SU-DHL-6 (cell line): Measurements from ENCODE around the gene TEAD3.

Experiments used
- H2AFZ ChIP-seq: fragments of 200-600 bp; sonication (generic); 2 replicates; pipeline ENCODE4 v1.6.1; 2014; ENCODE audit warnings: low read depth, mild to moderate bottlenecking, moderate library complexity, mixed read lengths, antibody characterized with exemption, low read length; ENCODE audit not compliant: severe bottlenecking
- H3F3A ChIP-seq: fragments of 200-600 bp; shearing (Covaris generic); 2 replicates; pipeline ENCODE4 v1.6.0; 2016; ENCODE audit warnings: antibody characterized with exemption, mild to moderate bottlenecking; ENCODE audit not compliant: insufficient read depth
- H3K27ac ChIP-seq: fragments of 200-600 bp; sonication (generic); 2 replicates; pipeline ENCODE4 v1.5.1; 2016; ENCODE audit warnings: low read depth, mild to moderate bottlenecking, low read length, moderate library complexity, mixed read lengths
- H3K27me3 ChIP-seq: fragments of 200-600 bp; sonication (generic), shearing (Covaris generic); 2 replicates; pipeline ENCODE4 v1.6.0; 2014; ENCODE audit warnings: mild to moderate bottlenecking, low read length
- H3K36me3 ChIP-seq: fragments of 200-600 bp; sonication (generic); 2 replicates; pipeline ENCODE4 v1.6.1; 2014; ENCODE audit warnings: mild to moderate bottlenecking, low read length, mixed read lengths
- H3K4me2 ChIP-seq: fragments of 300-600, 200-600 bp; shearing (Covaris generic), sonication (generic); 2 replicates; pipeline ENCODE4 v1.6.0; 2014; ENCODE audit warnings: low read length, low read depth, mild to moderate bottlenecking; ENCODE audit not compliant: poor library complexity, severe bottlenecking
- H3K4me3 ChIP-seq: fragments of 200-600 bp; sonication (generic); 2 replicates; pipeline ENCODE4 v1.5.1; 2014; ENCODE audit warnings: antibody characterized with exemption, low read length, mild to moderate bottlenecking, mixed read lengths; ENCODE audit not compliant: insufficient read depth, poor library complexity, severe bottlenecking
- H3K79me2 ChIP-seq: fragments of 200-600 bp; sonication (generic); 2 replicates; pipeline ENCODE4 v1.6.1; 2014; ENCODE audit warnings: mild to moderate bottlenecking, low read length, moderate library complexity; ENCODE audit not compliant: insufficient read depth
- H3K9ac ChIP-seq: fragments of 200-600 bp; sonication (generic); 2 replicates; pipeline ENCODE4 v1.7.0; 2014; ENCODE audit warnings: mild to moderate bottlenecking, low read length
- H3K9me2 ChIP-seq: fragments of 200-600 bp; sonication (generic); replicated peaks from 2 replicates; pipeline ENCODE4 v1.6.1; 2014; ENCODE audit warnings: low read length; ENCODE audit not compliant: insufficient read depth
- H3K9me3 ChIP-seq: fragments of 200-600 bp; sonication (generic); 2 replicates; pipeline ENCODE4 v1.6.1; 2014; ENCODE audit warnings: low read length, mixed read lengths; ENCODE audit not compliant: insufficient read depth
- H4K20me1 ChIP-seq: fragments of 200-600 bp; sonication (generic); 2 replicates; pipeline ENCODE4 v1.6.1; 2014; ENCODE audit warnings: low read depth, mild to moderate bottlenecking, antibody characterized with exemption, low read length, moderate library complexity, mixed read lengths
- CTCF ChIP-seq: fragments of 200-600 bp; sonication (generic); IDR thresholded peaks from one replicate; pipeline ENCODE4 v1.5.1; 2017; ENCODE audit warnings: antibody characterized with exemption, mild to moderate bottlenecking, low read length, moderate library complexity; ENCODE audit not compliant: insufficient read depth, poor library complexity, severe bottlenecking
- EZH2phosphoT487 ChIP-seq: fragments of 200-600 bp; sonication (generic), shearing (Covaris generic); conservative IDR thresholded peaks from 2 replicates; pipeline ENCODE4 v1.6.1; 2018; ENCODE audit warnings: mild to moderate bottlenecking, antibody characterized with exemption, low read length, moderate library complexity, mixed read lengths

Gene TEAD3

GRCh38 chr6:35510916-35511561, 14.2 kb upstream of the TEAD3 start:
- Histone ChIP-seq H3K4me2 (no peak overlapping the region), H3K9me2 (no peaks in the 10 kb centered on the region), H3F3A (no peaks in the 10 kb centered on the region), H3K4me3 (no peak overlapping the region), H3K36me3 (no peaks in the 10 kb centered on the region), H3K27ac (no peak overlapping the region), H4K20me1 (no peaks in the 10 kb centered on the region), H3K27me3 (no peaks in the 10 kb centered on the region), H3K79me2 (no peaks in the 10 kb centered on the region), H3K9ac (no peak overlapping the region), H3K9me3 (no peaks in the 10 kb centered on the region), H2AFZ (no peak overlapping the region)
- TF ChIP-seq CTCF = no peak
- no peak for TF ChIP-seq EZH2phosphoT487

GRCh38 chr6:35508542-35508941, 11.7 kb upstream of the TEAD3 start:
- no peaks in the 10 kb centered on the region for H3K9me3 ChIP-seq
- no peaks in the 10 kb centered on the region for H3F3A ChIP-seq
- no peak overlapping the region for H3K9ac ChIP-seq
- no peak overlapping the region for H3K4me3 ChIP-seq
- TF ChIP-seq CTCF (no peak), EZH2phosphoT487 (no peak)
- H2AFZ ChIP-seq = no peak overlapping the region
- no peaks in the 10 kb centered on the region for H3K79me2 ChIP-seq
- no peaks in the 10 kb centered on the region for H3K9me2 ChIP-seq
- no peaks in the 10 kb centered on the region for H4K20me1 ChIP-seq
- H3K27ac ChIP-seq = no peak overlapping the region
- no peak overlapping the region for H3K4me2 ChIP-seq
- no peaks in the 10 kb centered on the region for H3K36me3 ChIP-seq
- no peaks in the 10 kb centered on the region for H3K27me3 ChIP-seq

DNA sequence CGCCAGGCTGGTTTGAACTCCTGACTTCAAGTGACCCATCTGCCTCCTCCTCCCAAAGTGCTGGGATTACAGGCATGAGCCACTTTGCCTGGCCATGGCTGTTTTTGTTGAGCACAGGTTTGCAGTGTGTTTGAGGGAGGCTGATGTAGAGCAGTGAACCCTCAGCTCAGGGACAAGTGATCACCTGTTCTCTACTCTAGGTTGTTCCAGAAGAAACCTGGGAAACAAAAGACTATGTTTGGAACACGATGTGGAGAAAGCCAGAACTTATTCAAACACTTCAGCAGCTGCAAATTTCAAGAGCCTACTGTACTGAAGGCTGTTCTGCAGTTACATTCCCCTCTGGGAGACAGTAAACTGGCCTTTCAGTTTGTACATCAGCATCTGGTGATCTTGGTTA, 11.1 kb upstream of the TEAD3 start:
- Histone ChIP-seq H4K20me1 (no peaks in the 10 kb centered on the region), H3F3A (no peaks in the 10 kb centered on the region), H3K27ac (no peak overlapping the region), H3K27me3 (no peaks in the 10 kb centered on the region), H3K9me2 (no peaks in the 10 kb centered on the region), H3K79me2 (no peaks in the 10 kb centered on the region), H3K9me3 (no peaks in the 10 kb centered on the region), H3K4me3 (no peak overlapping the region), H3K36me3 (no peaks in the 10 kb centered on the region), H3K4me2 (no peak overlapping the region), H3K9ac (no peak overlapping the region), H2AFZ (no peak overlapping the region)
- TF ChIP-seq CTCF (no peak), EZH2phosphoT487 (no peak)
